ENCODE results near the gene TOM1L1.

Gene TOM1L1

GRCh38 chr17:55002458-55002857 lies 101.8 kb downstream of the TOM1L1 start:
- H3K27ac ChIP-seq (ENCODE audit: low read depth, low read length): no peak overlapping the region

GRCh38 chr17:55004484-55004883 lies 103.8 kb downstream of the TOM1L1 start:
- no peak overlapping the region for H3K9ac ChIP-seq (ENCODE audit: low read length in 5 of 5)
- H3K4me1 ChIP-seq (ENCODE audit: control insufficient read depth in 5 of 5, insufficient read depth in 5 of 5, low read length in 5 of 5): no peaks in the 10 kb centered on the region
- no peak overlapping the region for H3K27ac ChIP-seq (ENCODE audit: low read depth, low read length)
- no peaks in the 10 kb centered on the region for H3K9me3 ChIP-seq (ENCODE audit: control insufficient read depth in 5 of 5, low read length in 5 of 5)
- H3K27me3 ChIP-seq (ENCODE audit: control insufficient read depth in 5 of 5, insufficient read depth in 4 of 5, low read length in 5 of 5): no peaks in the 10 kb centered on the region
- H3K36me3 ChIP-seq (ENCODE audit: control insufficient read depth in 5 of 5, insufficient read depth in 5 of 5, low read length in 5 of 5): peaks cover 0 to 11% (median 6%) of the 10 kb centered on the region in 5 donors
- H3K4me3 ChIP-seq (ENCODE audit: low read depth in 1 of 5, low read length in 5 of 5): no peak overlapping the region

More at GRCh38 chr17:55002458-55002857, 101.8 kb downstream of the TOM1L1 start:
- no peaks in the 10 kb centered on the region for H3K27me3 ChIP-seq (ENCODE audit: control insufficient read depth in 5 of 5, insufficient read depth in 4 of 5, low read length in 5 of 5)
- no peaks in the 10 kb centered on the region for H3K9me3 ChIP-seq (ENCODE audit: control insufficient read depth in 5 of 5, low read length in 5 of 5)
- H3K9ac ChIP-seq (ENCODE audit: low read length in 5 of 5): no peak overlapping the region
- no peak overlapping the region for H3K4me3 ChIP-seq (ENCODE audit: low read depth in 1 of 5, low read length in 5 of 5)
- peaks cover 0 to 6% (median 0%) of the 10 kb centered on the region in 5 donors for H3K36me3 ChIP-seq (ENCODE audit: control insufficient read depth in 5 of 5, insufficient read depth in 5 of 5, low read length in 5 of 5)
- H3K4me1 ChIP-seq (ENCODE audit: control insufficient read depth in 5 of 5, insufficient read depth in 5 of 5, low read length in 5 of 5): no peaks in the 10 kb centered on the region

- Histone ChIP-seq H3K4me3 (ENCODE audit: low read depth in 1 of 5, low read length in 5 of 5) (no peak overlapping the region), H3K27ac (ENCODE audit: low read depth, low read length) (no peak overlapping the region), H3K27me3 (ENCODE audit: control insufficient read depth in 5 of 5, insufficient read depth in 4 of 5, low read length in 5 of 5) (no peaks in the 10 kb centered on the region), H3K4me1 (ENCODE audit: control insufficient read depth in 5 of 5, insufficient read depth in 5 of 5, low read length in 5 of 5) (no peaks in the 10 kb centered on the region), H3K9me3 (ENCODE audit: control insufficient read depth in 5 of 5, low read length in 5 of 5) (no peaks in the 10 kb centered on the region), H3K36me3 (ENCODE audit: control insufficient read depth in 5 of 5, insufficient read depth in 5 of 5, low read length in 5 of 5) (peaks cover 0 to 7% (median 3%) of the 10 kb centered on the region in 5 donors), H3K9ac (ENCODE audit: low read length in 5 of 5) (no peak overlapping the region)
Observed at GRCh38 chr17:55005520-55005919, 104.9 kb downstream of the TOM1L1 start.

All from subcutaneous abdominal adipose tissue (tissue), 5 donors.